ENCODE results near the gene PIK3R5. TPM values are rescaled to one million over a fixed set of nuclear protein-coding genes. Genes with fewer than 3 reads are reported as not detected.

The PIK3R5 gene
- total and polyA plus RNA-seq, 8 donors, result 0.69 to 6.8 (median 1.7) TPM

DNA sequence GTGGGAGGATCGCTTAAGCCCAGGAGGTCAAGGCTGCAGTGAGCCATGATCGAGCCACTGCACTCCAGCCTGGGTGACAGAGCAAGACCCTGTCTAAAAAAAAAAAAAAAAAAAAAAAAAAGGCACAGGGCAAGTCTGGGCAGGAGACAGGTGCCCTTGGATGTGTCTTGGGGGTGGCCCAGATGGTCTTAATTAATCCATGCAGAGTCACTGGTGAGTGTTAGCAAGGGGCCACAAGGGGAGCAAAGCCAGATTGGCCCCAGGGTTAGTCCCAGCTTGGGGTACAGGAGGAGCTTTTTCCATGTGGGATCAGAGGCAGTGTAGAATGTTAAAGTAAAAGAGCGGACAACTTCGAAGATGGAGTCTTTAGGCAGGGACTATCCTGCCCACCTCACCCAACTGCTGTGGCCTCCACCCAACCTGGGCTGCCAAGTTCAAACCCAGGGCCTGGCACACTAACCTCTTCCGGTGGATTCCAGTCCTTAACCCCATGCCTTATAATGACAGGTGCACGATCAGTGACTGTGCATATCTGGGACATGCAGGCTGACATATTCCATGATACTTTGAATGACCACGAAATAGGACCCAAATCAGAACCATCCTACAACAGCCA lies 134.2 kb downstream of the PIK3R5 start:
- WGBS, 2 donors, result 69 to 78% methylated on average over 7 of the region's 7 CpGs
- ATAC-seq, result no peak
- intact Hi-C loops (cut with DNase I), result no loop called here

DNA sequence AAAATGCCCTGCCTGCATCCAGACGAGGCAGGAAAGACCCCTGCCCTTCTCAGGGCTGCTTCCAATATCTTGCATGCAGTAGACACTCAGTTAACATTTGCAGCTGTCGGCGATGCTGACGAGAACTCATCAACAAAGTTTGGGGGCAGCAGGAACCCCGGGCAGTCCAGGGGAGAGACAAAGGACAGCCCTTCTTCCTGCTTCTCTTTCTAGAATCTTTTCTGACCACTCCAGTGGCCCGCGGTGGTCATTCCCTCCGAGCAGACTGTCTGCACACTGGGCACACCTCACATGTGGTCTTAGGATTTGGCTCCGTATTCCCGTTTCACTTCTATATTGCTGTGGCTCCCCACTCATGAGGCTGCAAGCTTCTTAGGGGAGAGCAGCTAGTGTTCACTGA lies 135.4 kb downstream of the PIK3R5 start:
- H3K4me1 ChIP-seq, result no peaks in the 10 kb centered on the region
- H3K4me3 ChIP-seq, result no peak overlapping the region
- H3K27ac ChIP-seq, result no peak overlapping the region
- intact Hi-C loops (cut with DNase I), result no loop called here
- H3K27me3 ChIP-seq, result no peaks in the 10 kb centered on the region
- no peak for FAIRE-seq
- no peaks in the 10 kb centered on the region for H3K9me3 ChIP-seq
- 69 to 76% methylated on average over 10 of the region's 10 CpGs for WGBS, 2 donors
- TF ChIP-seq, protein P1, sequence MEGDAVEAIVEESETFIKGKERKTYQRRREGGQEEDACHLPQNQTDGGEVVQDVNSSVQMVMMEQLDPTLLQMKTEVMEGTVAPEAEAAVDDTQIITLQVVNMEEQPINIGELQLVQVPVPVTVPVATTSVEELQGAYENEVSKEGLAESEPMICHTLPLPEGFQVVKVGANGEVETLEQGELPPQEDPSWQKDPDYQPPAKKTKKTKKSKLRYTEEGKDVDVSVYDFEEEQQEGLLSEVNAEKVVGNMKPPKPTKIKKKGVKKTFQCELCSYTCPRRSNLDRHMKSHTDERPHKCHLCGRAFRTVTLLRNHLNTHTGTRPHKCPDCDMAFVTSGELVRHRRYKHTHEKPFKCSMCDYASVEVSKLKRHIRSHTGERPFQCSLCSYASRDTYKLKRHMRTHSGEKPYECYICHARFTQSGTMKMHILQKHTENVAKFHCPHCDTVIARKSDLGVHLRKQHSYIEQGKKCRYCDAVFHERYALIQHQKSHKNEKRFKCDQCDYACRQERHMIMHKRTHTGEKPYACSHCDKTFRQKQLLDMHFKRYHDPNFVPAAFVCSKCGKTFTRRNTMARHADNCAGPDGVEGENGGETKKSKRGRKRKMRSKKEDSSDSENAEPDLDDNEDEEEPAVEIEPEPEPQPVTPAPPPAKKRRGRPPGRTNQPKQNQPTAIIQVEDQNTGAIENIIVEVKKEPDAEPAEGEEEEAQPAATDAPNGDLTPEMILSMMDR (IDR thresholded peaks at IDR 0.05), result no peak
- H3K36me3 ChIP-seq, result no peaks in the 10 kb centered on the region
- no peak for ATAC-seq
- DNase-seq, result no peak

More for the DNA sequence above, 134.2 kb downstream of the PIK3R5 start:
- no peak overlapping the region for H3K4me3 ChIP-seq
- H3K9me3 ChIP-seq, result no peaks in the 10 kb centered on the region
- no peak for DNase-seq
- H3K4me1 ChIP-seq, result no peaks in the 10 kb centered on the region
- TF ChIP-seq, protein P1 (IDR thresholded peaks at IDR 0.05), result no peak
- H3K27ac ChIP-seq, result no peak overlapping the region
- H3K27me3 ChIP-seq, result no peaks in the 10 kb centered on the region
- no peaks in the 10 kb centered on the region for H3K36me3 ChIP-seq
- no peak for FAIRE-seq

DNA sequence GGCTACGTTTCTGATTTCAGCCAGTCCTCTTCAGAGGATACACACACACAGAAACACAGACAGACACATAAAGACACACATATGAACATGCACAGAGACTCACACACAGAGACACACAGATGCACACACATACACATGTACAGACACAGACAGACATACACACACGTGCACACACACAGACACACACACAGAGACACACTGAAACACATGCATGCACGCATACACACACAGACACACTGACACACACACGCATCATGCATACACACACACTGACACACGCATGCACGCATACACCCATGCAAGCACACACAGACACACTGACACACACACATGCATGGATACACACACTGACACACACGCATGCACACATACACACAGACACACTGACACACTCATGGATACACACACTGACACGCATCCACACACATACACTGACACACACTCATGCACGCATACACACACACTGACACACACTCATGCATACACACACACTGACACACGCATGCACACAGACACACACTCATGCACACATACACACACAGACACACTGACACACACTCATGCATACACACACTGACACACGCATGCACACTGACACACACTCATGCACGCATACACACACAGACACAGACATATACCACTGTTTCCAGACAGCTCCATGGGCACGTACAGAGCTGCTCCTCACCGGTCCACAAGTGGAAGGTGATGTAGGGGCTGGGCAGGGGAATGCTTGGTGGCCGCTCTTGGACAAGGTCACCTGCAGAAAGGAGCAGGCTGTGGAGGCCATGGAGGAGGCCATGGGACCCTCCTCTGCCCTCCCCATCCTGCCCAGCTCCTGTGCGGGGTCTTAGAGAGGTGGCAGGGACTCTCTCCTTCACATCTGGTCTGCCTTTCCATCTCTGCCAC lies 136.2 kb downstream of the PIK3R5 start:
- Histone ChIP-seq H3K36me3 (no peaks in the 10 kb centered on the region), H3K4me1 (no peaks in the 10 kb centered on the region), H3K27ac (no peak overlapping the region), H3K4me3 (no peak overlapping the region), H3K9me3 (no peaks in the 10 kb centered on the region), H3K27me3 (no peaks in the 10 kb centered on the region)
- WGBS, 2 donors, result 71 to 80% methylated on average over 16 of the region's 16 CpGs
- FAIRE-seq (no peak), ATAC-seq (no peak), DNase-seq (no peak)
- intact Hi-C loops (cut with DNase I), result no loop called here
- TF ChIP-seq, protein P1 (IDR thresholded peaks at IDR 0.05), result no peak

Other genes starting within 250 kb of the PIK3R5 start
- not detected for gene CCDC42, start 220.9 kb downstream of the PIK3R5 start, total RNA-seq
- gene CCDC42, start 220.9 kb downstream of the PIK3R5 start, polyA plus RNA-seq, result under 1 TPM in 1 of 2 donors, not detected in 1; 0.07 TPM
- under 1 TPM in 1 of 6 donors, not detected in 5; 0.28 TPM for gene SPDYE4, start 207.2 kb downstream of the PIK3R5 start, total RNA-seq
- gene SPDYE4, start 207.2 kb downstream of the PIK3R5 start, polyA plus RNA-seq, result not detected
- 1 to 10 TPM; 3.9 to 7.7 (median 4.8) TPM for gene MFSD6L, start 166.3 kb downstream of the PIK3R5 start, total RNA-seq
- gene MFSD6L, start 166.3 kb downstream of the PIK3R5 start, polyA plus RNA-seq, result 1 to 10 TPM; 3.3 to 3.4 TPM
- gene PIK3R6, start 98.0 kb downstream of the PIK3R5 start, total RNA-seq, result 1 to 10 TPM in 1 of 6 donors, under 1 TPM in 3, not detected in 2; 0.16 to 1.1 (median 0.39) TPM
- under 1 TPM; 0.16 to 0.23 TPM for gene PIK3R6, start 98.0 kb downstream of the PIK3R5 start, polyA plus RNA-seq
- 1 to 10 TPM; 1.8 to 4.3 (median 2.8) TPM for gene NTN1, start 55.8 kb upstream of the PIK3R5 start, total RNA-seq
- gene NTN1, start 55.8 kb upstream of the PIK3R5 start, polyA plus RNA-seq, result 1 to 10 TPM; 2.2 to 2.3 TPM

All from pancreas (tissue), 10 donors.